GM12865 (cell line): Measurements from ENCODE around the gene FZR1.

ENCODE experiments used
- DNase-seq: peaks from one replicate; pipeline ENCODE4 v3.0.0; 2010; ENCODE audit warnings: low read depth
- H3K4me3 ChIP-seq: 2 replicates; pipeline ENCODE4 v1.5.1; 2011; ENCODE audit warnings: mild to moderate bottlenecking, low read depth, low read length, control low read depth
- CTCF ChIP-seq: IDR thresholded peaks from 2 replicates; pipeline ENCODE4 v1.5.1; 2011; ENCODE audit warnings: low read length, control low read depth, low read depth, inconsistent platforms; ENCODE audit not compliant: insufficient read depth; ENCODE audit errors: missing control alignments

The FZR1 gene

DNA sequence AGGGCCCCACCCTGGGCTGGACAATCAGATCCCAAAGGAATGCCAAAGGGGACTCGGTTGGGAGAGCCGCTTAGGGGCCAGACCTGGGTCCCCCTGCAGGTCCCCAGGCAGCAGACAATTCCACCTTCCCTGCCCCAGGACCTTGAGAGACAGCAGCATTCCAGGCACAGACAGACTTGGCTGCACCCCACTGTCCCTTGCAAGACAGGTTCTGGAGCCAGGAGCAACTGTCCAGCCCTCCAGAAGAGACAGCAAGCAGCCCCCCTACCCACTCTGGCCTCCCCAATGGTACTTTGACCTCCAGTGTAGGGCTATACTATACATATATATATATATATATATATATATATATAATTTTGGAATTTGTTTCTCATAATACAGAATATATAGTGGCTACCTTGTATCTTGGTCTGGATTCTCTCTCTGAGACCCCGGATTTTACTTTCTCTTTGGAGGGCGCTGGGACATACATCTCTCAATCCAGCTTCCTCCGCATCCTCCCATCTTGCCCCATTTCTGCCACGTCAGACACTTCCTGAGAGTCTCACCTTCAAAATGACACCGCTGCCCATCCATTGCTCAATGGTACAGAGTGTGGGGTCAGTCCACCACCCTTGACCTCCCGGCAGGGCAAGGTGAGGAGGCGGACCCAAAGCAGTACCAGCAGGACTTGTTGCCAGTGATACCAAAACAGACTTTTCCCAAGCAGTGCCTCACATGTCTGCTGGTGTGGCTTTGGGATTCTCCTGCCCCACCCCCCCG is 38.5 kb upstream of the FZR1 start:
- DNase-seq, result no peak
- no peak for TF ChIP-seq CTCF
- no peak overlapping the region for H3K4me3 ChIP-seq

DNA sequence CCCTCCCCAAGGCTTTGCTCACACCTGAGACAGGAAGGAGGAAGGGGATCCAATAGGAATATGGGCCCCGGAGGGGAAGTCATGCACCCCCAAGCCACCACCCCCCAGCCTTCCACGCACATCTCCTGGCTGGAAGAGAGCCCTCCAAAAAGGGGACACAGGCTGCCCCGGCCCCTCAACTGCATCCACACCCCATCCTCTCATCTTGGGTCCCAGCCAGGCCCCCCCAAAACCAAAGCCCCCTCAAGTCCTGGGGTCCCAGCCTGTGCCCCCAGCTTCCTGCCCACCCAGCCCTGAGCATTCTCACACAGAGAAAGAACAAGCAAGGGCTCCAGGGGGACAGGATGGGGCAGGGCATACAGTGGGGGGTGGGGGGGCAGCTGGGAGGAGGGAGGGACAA is 37.9 kb upstream of the FZR1 start:
- DNase-seq, result no peak
- TF ChIP-seq CTCF, result no peak
- H3K4me3 ChIP-seq, result no peak overlapping the region

DNA sequence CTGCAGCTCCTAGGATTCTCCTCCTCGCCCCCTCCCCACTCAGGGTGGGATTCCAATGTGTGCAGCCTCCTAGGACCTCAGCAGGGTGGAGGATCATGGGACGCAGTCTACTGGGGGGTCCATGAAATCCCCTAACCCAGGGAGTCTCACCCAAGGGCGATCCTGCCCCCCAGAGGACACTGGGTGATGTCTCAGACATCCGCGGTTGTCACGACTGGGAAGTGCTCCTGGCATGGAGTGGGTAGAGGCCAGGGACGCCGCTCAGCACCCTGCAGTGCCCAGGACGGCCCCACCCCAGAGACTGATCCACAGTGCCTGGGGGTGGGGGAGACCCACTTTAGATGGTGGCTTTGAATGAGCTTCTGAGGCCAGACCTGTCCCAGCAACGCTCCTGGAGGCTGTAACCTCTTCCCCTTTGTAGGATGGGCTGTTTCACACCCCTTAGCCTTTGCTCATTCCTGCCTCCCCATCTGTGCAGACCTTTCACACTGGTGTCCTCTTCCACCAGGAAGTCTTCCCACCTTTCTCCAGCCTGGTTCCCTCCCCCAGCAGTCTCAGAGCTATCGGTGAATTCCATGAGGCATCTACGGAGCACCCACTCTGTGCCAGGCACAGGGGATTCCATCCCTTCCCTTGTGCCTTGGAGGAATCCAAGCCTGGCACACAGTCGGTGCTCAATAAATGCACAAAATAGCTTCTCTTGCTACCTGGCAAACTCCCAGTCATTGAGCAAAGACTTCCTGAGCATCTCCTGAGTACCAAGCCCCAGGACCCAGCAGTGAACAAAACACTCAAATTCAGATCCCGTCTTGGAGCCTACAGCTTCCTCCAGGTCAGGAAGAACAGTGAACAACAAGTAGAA is 36.2 kb upstream of the FZR1 start:
- no peak for TF ChIP-seq CTCF
- H3K4me3 ChIP-seq, result no peak overlapping the region
- no peak for DNase-seq

- DNase-seq, result no peak
- TF ChIP-seq CTCF, result no peak
- H3K4me3 ChIP-seq, result no peak overlapping the region
Measured at GRCh38 chr19:3470500-3471128, 35.5 kb upstream of the FZR1 start.

- DNase-seq, result peak; percentile 31
- H3K4me3 ChIP-seq, result no peak overlapping the region
- peak; percentile 72 for TF ChIP-seq CTCF
Measured at GRCh38 chr19:3471954-3472655, 34.0 kb upstream of the FZR1 start.

DNA sequence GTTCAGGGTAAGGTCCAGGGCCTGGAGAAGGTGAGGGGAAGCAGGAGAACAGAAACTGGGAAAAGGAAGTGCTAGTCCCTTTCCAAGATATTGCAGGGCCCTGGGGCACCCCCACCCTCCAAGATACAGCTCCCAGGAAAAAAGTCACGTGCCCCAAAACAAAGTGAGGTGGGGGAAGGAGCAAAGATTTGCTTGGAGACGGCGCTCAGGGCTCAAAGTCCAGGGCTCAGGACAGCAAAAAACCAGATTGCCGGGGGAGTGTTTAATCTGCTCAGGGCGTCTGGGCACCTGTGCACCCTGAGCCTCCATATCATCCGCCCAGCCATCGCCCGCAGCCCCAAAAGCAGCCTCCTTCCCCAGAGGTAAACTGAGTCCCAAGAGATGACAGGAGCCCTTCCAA is 32.1 kb upstream of the FZR1 start:
- no peak for DNase-seq
- H3K4me3 ChIP-seq, result no peak overlapping the region
- no peak for TF ChIP-seq CTCF
